GM12891 (cell line): ENCODE measurements around the gene FKBP4.

ENCODE experiments used
- POLR2A ChIP-seq: IDR thresholded peaks from 2 replicates; pipeline ENCODE4 v1.6.1; 2011; ENCODE audit warnings: low read depth, low read length, control low read depth
- POLR2AphosphoS5 ChIP-seq: IDR thresholded peaks from 2 replicates; pipeline ENCODE4 v1.6.1; 2011; ENCODE audit warnings: low read depth, low read length, control low read depth
- TAF1 ChIP-seq: IDR thresholded peaks from 2 replicates; pipeline ENCODE4 v1.6.1; 2011; ENCODE audit warnings: low read depth, low read length, control low read depth

- TF ChIP-seq POLR2AphosphoS5 = no peak
- TF ChIP-seq POLR2A = no peak
- TF ChIP-seq TAF1 = no peak
Observed at GRCh38 chr12:2824541-2824940, 29.8 kb downstream of the FKBP4 start.
